Measurements from ENCODE around the gene ZBTB21. TPM values are rescaled to one million over a fixed set of nuclear protein-coding genes. Genes with fewer than 3 reads are reported as not detected.

ZBTB21 gene
- polyA plus RNA-seq = 10 to 100 TPM in 1 of 3 donors, 1 to 10 TPM in 2; 1.9 to 11.0 (median 8.4) TPM

- H3K27ac ChIP-seq (ENCODE audit: low read depth, low read length) = peak within 1 kb of the TSS; percentile 97
- 0% methylated on average over 67 to 71 of the region's 75 CpGs for WGBS, 3 donors
These were observed at the start of gene ZBTB21 for GRCh38 chr21:42009831-42010506. ZBTB21 (minus strand) TSS chr21:42010360; CDS start chr21:41994095, 16,265 bp downstream.

DNA sequence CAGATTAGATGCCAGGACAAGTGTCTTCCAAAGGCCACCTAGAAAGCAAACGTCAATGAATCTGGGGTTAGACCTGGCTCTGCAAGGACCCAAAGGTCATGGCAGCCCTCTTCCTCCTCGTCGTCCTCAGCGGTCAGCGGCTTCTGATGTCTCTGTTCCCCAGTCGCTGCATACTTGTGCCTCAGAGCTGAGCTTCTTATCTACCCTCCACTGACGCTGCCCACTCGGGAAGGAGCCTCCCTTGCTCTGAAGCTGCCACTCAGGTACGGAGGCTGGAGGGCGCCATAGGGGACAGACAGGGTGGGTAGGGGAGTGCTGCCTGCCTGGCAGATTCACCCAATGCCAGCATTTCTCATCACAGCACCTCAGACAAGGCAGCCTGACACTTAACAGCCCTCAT, 49.6 kb upstream of the ZBTB21 start:
- 80 to 92% (median 83%) methylated on average over 10 of the region's 10 CpGs for WGBS, 3 donors
- no peak overlapping the region for H3K27ac ChIP-seq (ENCODE audit: low read depth, low read length)

DNA sequence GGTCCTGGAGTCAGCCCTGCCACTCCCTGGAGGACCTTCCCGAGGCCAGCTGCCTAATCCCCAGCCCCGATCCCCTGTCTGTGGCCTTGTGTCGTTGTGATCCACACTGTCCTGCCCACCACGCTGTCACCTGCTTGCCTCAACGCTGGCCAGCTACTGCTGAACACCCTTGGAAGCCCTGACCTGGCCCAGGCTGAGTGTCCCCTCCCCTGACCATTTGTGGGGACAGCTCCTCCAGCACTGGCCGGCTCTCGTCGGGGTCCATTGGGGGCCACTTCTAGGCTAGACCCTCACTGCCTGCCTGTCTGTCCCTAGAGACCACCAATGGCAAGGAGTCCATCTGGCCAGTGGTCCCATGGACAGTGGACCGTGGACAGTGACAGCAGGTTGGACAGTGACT, 49.0 kb upstream of the ZBTB21 start:
- H3K27ac ChIP-seq (ENCODE audit: low read depth, low read length) = no peak overlapping the region
- 87 to 92% (median 90%) methylated on average over 8 to 9 of the region's 9 CpGs for WGBS, 3 donors

DNA sequence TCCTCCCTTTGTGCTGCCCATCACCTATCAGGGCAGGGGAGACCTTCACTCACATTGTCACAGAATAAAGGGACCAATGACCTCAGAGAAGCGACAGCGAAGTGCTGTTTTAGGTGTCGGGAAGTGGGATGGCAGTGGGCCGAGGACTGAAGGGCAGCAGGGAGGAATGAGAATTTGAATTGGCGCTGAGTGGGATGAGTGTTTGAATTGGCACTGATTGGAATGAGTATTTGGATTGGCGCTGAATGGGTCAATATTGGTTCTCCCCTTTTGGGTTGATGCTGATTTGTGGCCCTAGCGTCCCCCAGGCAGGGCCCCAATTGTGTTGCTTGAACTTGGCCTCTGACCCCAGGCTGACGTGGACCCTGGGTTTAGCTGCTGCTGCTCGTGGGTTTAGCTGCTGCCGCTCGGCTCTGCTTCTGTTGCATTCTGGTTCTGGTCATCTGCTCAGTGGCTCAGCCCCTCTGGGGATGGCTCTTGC, 48.5 kb upstream of the ZBTB21 start:
- H3K27ac ChIP-seq (ENCODE audit: low read depth, low read length) = no peak overlapping the region
- 86 to 97% (median 90%) methylated on average over 11 of the region's 11 CpGs for WGBS, 3 donors

- 74 to 86% (median 81%) methylated on average over 11 of the region's 11 CpGs for WGBS, 3 donors
- H3K27ac ChIP-seq (ENCODE audit: low read depth, low read length) = no peak overlapping the region
These were observed 47.8 kb upstream of the ZBTB21 start for GRCh38 chr21:42057851-42058437.

DNA sequence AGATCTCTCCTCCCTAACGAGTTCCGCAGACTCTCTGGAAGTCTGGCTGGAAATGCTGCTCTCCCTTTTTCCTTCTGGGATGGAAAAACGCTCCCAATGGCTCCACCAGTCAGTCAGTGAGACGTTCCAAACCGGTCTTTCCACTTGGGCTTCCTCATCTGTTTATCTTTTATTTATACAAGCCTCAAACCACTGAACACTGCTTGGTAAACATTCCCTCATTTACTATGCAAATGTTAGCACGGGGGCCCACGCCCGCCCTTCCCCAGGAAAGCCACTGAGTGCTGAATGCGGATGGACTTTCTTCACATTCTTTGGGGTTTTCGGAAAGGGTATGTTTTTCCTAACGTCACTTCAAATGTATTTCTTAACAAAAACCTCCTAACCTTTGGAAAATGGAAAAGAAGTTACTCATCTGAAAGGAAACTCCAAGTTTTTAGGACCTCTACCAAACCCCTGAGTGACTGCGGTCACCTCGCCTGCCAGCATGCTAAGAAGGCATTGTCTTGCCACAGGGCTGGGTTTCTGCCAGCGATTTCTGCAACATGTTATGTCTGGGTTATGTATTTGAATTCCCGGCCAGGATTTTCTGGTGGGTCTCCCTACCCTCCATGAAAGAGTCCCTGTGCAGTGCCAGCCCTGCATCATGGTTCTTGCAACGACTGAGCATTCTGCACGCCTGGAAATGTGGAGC, 47.0 kb upstream of the ZBTB21 start:
- WGBS, 3 donors = 25 to 69% (median 54%) methylated on average over 17 of the region's 17 CpGs
- no peak overlapping the region for H3K27ac ChIP-seq (ENCODE audit: low read depth, low read length)

GRCh38 chr21:42056468-42056867, 46.3 kb upstream of the ZBTB21 start:
- H3K27ac ChIP-seq (ENCODE audit: low read depth, low read length) = no peak overlapping the region

DNA sequence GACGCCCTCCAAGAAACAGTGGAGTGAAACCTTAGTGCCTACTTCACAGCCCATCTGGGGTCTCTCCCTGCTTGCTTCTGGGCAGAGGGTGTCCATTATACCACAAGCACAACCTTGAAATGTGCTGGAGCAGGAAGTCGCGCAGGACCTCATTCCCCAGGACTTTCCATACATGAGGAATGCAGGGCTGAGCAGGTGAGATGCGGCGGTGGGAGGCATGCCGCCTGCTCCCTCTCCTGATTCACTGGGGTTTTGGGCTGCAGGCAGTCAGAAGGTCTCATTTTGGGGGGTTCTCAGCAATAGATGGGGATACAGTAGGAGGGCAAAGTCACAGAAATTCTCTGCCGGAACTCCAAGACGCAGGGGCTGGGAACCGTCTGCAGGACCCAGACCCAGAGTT, 45.3 kb upstream of the ZBTB21 start:
- H3K27ac ChIP-seq (ENCODE audit: low read depth, low read length) = no peak overlapping the region
- 87 to 99% (median 90%) methylated on average over 9 of the region's 9 CpGs for WGBS, 3 donors

More at GRCh38 chr21:42056468-42056867, 46.3 kb upstream of the ZBTB21 start:
- WGBS, 3 donors = 41 to 84% (median 75%) methylated on average over 11 of the region's 11 CpGs

DNA sequence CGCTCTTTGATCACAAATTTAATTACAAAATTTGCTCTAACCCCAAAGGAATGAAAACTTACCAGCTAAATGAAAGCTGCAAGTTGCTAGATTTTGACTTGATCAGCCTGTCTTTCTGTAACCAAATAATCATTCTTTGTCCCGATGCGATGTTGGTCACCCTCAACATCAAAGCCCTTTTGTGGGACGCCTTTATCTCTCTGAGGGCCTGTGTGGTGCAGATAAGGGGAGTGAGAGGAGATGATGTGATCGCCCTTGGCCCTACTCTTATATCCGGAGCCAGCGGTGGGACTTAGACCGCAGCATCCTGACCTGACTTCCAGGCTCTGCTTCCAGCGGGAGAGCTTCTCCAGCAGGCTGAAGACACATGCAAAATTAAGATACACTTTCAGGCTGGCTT, 41.6 kb upstream of the ZBTB21 start:
- 40 to 67% (median 51%) methylated on average over 9 of the region's 9 CpGs for WGBS, 3 donors
- H3K27ac ChIP-seq (ENCODE audit: low read depth, low read length) = no peak overlapping the region

- WGBS, 3 donors = 85 to 87% (median 87%) methylated on average over 15 to 16 of the region's 16 CpGs
- H3K27ac ChIP-seq (ENCODE audit: low read depth, low read length) = no peak overlapping the region
These were observed 39.6 kb upstream of the ZBTB21 start for GRCh38 chr21:42049578-42050430.

DNA sequence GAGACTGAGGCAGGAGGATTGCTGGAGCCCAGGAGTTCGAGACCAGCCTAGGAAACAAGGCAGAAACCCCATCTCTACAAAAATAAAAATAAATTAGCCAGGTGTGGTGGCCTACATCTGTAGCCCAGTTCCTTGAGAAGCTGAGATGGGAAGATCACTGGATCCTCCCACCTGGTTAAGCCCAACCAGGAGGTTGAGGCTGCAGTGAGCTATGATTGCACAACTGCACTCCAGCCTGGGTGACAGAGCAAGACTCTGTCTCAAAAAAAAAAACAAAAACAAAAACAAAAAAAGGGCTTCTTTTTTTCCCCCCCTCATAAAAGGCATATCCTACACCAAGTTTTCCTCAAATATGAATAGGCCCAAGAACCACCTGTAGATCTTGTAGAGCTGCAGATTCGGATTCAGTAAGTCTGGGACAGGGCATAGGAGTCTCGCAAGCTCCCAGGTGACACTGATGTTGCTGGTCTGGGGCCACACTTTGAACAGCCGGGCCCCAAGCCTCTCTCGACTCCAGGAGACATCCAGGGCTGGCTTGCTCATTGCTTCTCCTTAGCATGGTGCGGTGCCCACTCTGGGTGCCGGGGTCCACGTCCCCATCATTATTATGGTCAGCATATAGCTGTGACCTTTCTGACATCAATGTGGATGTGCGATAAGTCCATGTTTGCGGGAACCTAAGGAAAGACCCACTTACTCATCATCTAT, 38.9 kb upstream of the ZBTB21 start:
- 97% methylated on average over 10 of the region's 10 CpGs for WGBS, 3 donors
- H3K27ac ChIP-seq (ENCODE audit: low read depth, low read length) = no peak overlapping the region

GRCh38 chr21:42047821-42048613, 37.9 kb upstream of the ZBTB21 start:
- 58 to 71% (median 68%) methylated on average over 19 of the region's 19 CpGs for WGBS, 3 donors
- no peak overlapping the region for H3K27ac ChIP-seq (ENCODE audit: low read depth, low read length)

DNA sequence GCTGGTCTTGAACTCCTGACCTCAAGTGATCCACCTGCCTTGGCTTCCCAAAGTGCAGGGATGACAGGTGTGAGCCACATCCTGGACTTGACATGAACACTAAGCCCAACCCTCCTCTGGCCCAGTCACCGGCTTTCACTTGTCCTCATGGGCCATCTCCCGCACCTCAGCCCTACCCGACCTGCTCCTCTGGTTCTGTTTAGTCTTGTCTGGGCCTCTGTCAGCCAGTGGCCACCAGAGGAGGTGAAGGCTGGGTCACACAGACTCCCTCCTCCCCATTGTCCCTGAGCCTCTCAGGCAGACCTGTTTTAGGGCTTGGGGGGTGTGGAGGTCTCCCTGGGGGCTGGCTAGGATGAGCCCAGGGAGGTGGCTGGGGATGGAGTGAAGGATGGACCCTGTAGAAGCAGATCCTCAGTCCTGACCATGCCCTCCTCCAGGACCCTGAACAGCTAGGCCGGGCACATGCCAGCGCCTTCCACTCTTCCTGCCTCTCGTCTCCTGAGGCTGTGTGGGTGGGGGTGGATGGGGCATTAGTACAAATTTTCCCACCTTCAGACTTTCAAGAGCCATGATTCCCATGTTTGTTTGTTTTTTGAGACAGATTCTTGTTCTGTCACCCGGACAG, 34.8 kb upstream of the ZBTB21 start:
- WGBS, 3 donors = 91 to 93% (median 92%) methylated on average over 7 of the region's 7 CpGs

GRCh38 chr21:42043961-42044360, 33.8 kb upstream of the ZBTB21 start:
- whole genome bisulfite sequencing, 3 donors = 90 to 95% (median 92%) methylated on average over 17 of the region's 17 CpGs
- H3K27ac ChIP-seq (ENCODE audit: low read depth, low read length) = no peak overlapping the region

More for the DNA sequence above, 34.8 kb upstream of the ZBTB21 start:
- H3K27ac ChIP-seq (ENCODE audit: low read depth, low read length) = no peak overlapping the region

GRCh38 chr21:42043201-42043895, 33.2 kb upstream of the ZBTB21 start:
- 86 to 95% (median 90%) methylated on average over 16 of the region's 16 CpGs for WGBS, 3 donors
- no peak overlapping the region for H3K27ac ChIP-seq (ENCODE audit: low read depth, low read length)

DNA sequence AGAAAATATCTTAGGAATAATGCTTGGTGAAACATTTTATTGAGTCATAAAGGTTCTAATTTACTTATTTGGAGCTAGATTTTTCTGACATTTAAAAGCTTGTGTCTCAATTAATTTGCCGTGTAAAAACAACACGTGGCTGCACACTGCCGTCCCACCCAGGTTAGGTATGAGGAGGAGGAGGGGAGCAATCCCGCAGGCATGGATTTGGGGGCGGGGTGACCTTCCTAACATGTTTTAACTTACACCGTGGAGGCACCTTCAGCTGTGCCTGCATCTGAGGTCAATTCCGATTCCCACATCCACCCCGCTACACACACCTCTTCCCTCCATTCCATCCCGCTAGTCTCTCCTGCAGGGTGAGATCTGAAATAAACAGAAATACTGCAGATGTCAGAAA, 32.5 kb upstream of the ZBTB21 start:
- H3K27ac ChIP-seq (ENCODE audit: low read depth, low read length) = no peak overlapping the region
- WGBS, 3 donors = 63 to 83% (median 79%) methylated on average over 9 of the region's 9 CpGs

Data from adipose tissue (tissue), 3 donors.